Measurements from ENCODE around the gene STAT3.

The STAT3 gene

GRCh38 chr17:42341568-42341967, 46.7 kb downstream of the STAT3 start:
- TF ChIP-seq YY1 (IDR thresholded peaks at IDR 0.05; ENCODE audit: insufficient read depth, insufficient read length): no peak
- TF ChIP-seq ZNF274 (IDR thresholded peaks at IDR 0.05; ENCODE audit: low read depth, low read length): no peak
- no peak for TF ChIP-seq SUZ12 (IDR thresholded peaks at IDR 0.05; ENCODE audit: extremely low read depth, insufficient read depth, insufficient read length)
- DNase-seq (ENCODE audit: low read depth, low spot score): no peak
- no peak overlapping the region for H3K4me3 ChIP-seq (ENCODE audit: insufficient read length, low read depth)
- peaks cover 2% of the 10 kb centered on the region for H3K4me1 ChIP-seq (ENCODE audit: insufficient read depth, insufficient read length)
- no peak overlapping the region for H3K9ac ChIP-seq (ENCODE audit: insufficient read length, low read depth)
- no peaks in the 10 kb centered on the region for H3K9me3 ChIP-seq (ENCODE audit: insufficient read depth, low read length)
- no peaks in the 10 kb centered on the region for H3K27me3 ChIP-seq (ENCODE audit: insufficient read depth, insufficient read length)
- peaks cover 69% of the 10 kb centered on the region for H3K36me3 ChIP-seq (ENCODE audit: insufficient read depth, insufficient read length, low read length)

DNA sequence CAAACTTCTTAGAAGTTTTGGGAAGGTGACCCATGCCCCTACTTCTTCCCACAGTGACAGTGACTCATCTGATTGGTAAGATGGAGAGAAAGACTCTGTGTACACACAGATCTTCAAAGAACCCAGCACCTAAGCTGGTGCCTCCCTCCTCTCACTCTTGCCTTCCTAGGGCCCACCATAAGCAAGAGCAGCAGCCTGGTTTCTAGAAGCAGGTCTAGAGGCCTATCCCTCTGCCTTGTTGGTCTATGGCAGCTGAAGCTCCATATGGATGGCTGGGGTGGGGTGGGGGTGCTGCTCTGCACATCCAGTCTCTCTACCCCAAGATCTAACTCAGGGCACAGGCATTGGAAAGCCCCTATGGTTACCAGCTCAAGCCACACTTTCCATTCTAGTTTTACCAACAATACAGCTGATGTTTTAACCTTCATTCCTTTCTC, 47.5 kb downstream of the STAT3 start:
- H3K9me3 ChIP-seq (ENCODE audit: insufficient read depth, low read length): no peaks in the 10 kb centered on the region
- no peaks in the 10 kb centered on the region for H3K4me1 ChIP-seq (ENCODE audit: insufficient read depth, insufficient read length)
- no peak overlapping the region for H3K9ac ChIP-seq (ENCODE audit: insufficient read length, low read depth)
- peaks cover 69% of the 10 kb centered on the region for H3K36me3 ChIP-seq (ENCODE audit: insufficient read depth, insufficient read length, low read length)
- no peaks in the 10 kb centered on the region for H3K27me3 ChIP-seq (ENCODE audit: insufficient read depth, insufficient read length)
- TF ChIP-seq YY1 (IDR thresholded peaks at IDR 0.05; ENCODE audit: insufficient read depth, insufficient read length) (no peak), SUZ12 (IDR thresholded peaks at IDR 0.05; ENCODE audit: extremely low read depth, insufficient read depth, insufficient read length) (no peak), ZNF274 (IDR thresholded peaks at IDR 0.05; ENCODE audit: low read depth, low read length) (no peak)
- DNase-seq (ENCODE audit: low read depth, low spot score): no peak
- no peak overlapping the region for H3K4me3 ChIP-seq (ENCODE audit: insufficient read length, low read depth)

- no peak overlapping the region for H3K9ac ChIP-seq (ENCODE audit: insufficient read length, low read depth)
- TF ChIP-seq SUZ12 (IDR thresholded peaks at IDR 0.05; ENCODE audit: extremely low read depth, insufficient read depth, insufficient read length) (no peak), ZNF274 (IDR thresholded peaks at IDR 0.05; ENCODE audit: low read depth, low read length) (no peak), YY1 (IDR thresholded peaks at IDR 0.05; ENCODE audit: insufficient read depth, insufficient read length) (no peak)
- no peaks in the 10 kb centered on the region for H3K27me3 ChIP-seq (ENCODE audit: insufficient read depth, insufficient read length)
- peaks cover 74% of the 10 kb centered on the region for H3K36me3 ChIP-seq (ENCODE audit: insufficient read depth, insufficient read length, low read length)
- no peaks in the 10 kb centered on the region for H3K9me3 ChIP-seq (ENCODE audit: insufficient read depth, low read length)
- no peaks in the 10 kb centered on the region for H3K4me1 ChIP-seq (ENCODE audit: insufficient read depth, insufficient read length)
- H3K4me3 ChIP-seq (ENCODE audit: insufficient read length, low read depth): no peak overlapping the region
- DNase-seq (ENCODE audit: low read depth, low spot score): no peak
Observed at GRCh38 chr17:42339221-42339620, 49.0 kb downstream of the STAT3 start.

GRCh38 chr17:42338427-42338985, 49.7 kb downstream of the STAT3 start:
- Histone ChIP-seq H3K27me3 (ENCODE audit: insufficient read depth, insufficient read length) (no peaks in the 10 kb centered on the region), H3K36me3 (ENCODE audit: insufficient read depth, insufficient read length, low read length) (peaks cover 78% of the 10 kb centered on the region), H3K4me3 (ENCODE audit: insufficient read length, low read depth) (no peak overlapping the region), H3K9ac (ENCODE audit: insufficient read length, low read depth) (no peak overlapping the region), H3K4me1 (ENCODE audit: insufficient read depth, insufficient read length) (no peaks in the 10 kb centered on the region), H3K9me3 (ENCODE audit: insufficient read depth, low read length) (no peaks in the 10 kb centered on the region)
- DNase-seq (ENCODE audit: low read depth, low spot score): no peak
- TF ChIP-seq SUZ12 (IDR thresholded peaks at IDR 0.05; ENCODE audit: extremely low read depth, insufficient read depth, insufficient read length): no peak
- TF ChIP-seq YY1 (IDR thresholded peaks at IDR 0.05; ENCODE audit: insufficient read depth, insufficient read length): no peak

GRCh38 chr17:42337442-42337841, 50.8 kb downstream of the STAT3 start:
- Histone ChIP-seq H3K27me3 (ENCODE audit: insufficient read depth, insufficient read length) (no peaks in the 10 kb centered on the region), H3K36me3 (ENCODE audit: insufficient read depth, insufficient read length, low read length) (peaks cover 85% of the 10 kb centered on the region), H3K9ac (ENCODE audit: insufficient read length, low read depth) (no peak overlapping the region), H3K9me3 (ENCODE audit: insufficient read depth, low read length) (no peaks in the 10 kb centered on the region), H3K4me1 (ENCODE audit: insufficient read depth, insufficient read length) (no peaks in the 10 kb centered on the region), H3K4me3 (ENCODE audit: insufficient read length, low read depth) (no peak overlapping the region)
- TF ChIP-seq ZNF274 (IDR thresholded peaks at IDR 0.05; ENCODE audit: low read depth, low read length) (no peak), SUZ12 (IDR thresholded peaks at IDR 0.05; ENCODE audit: extremely low read depth, insufficient read depth, insufficient read length) (no peak), YY1 (IDR thresholded peaks at IDR 0.05; ENCODE audit: insufficient read depth, insufficient read length) (no peak)
- DNase-seq (ENCODE audit: low read depth, low spot score): no peak

GRCh38 chr17:42334677-42335076, 53.6 kb downstream of the STAT3 start:
- Histone ChIP-seq H3K9me3 (ENCODE audit: insufficient read depth, low read length) (no peaks in the 10 kb centered on the region), H3K27me3 (ENCODE audit: insufficient read depth, insufficient read length) (no peaks in the 10 kb centered on the region), H3K36me3 (ENCODE audit: insufficient read depth, insufficient read length, low read length) (peaks cover 77% of the 10 kb centered on the region), H3K4me1 (ENCODE audit: insufficient read depth, insufficient read length) (peaks cover 2% of the 10 kb centered on the region), H3K4me3 (ENCODE audit: insufficient read length, low read depth) (no peak overlapping the region), H3K9ac (ENCODE audit: insufficient read length, low read depth) (no peak overlapping the region)
- TF ChIP-seq ZNF274 (IDR thresholded peaks at IDR 0.05; ENCODE audit: low read depth, low read length) (no peak), SUZ12 (IDR thresholded peaks at IDR 0.05; ENCODE audit: extremely low read depth, insufficient read depth, insufficient read length) (no peak), YY1 (IDR thresholded peaks at IDR 0.05; ENCODE audit: insufficient read depth, insufficient read length) (no peak)
- no peak for DNase-seq (ENCODE audit: low read depth, low spot score)

GRCh38 chr17:42333053-42333452, 55.2 kb downstream of the STAT3 start:
- DNase-seq (ENCODE audit: low read depth, low spot score): no peak
- no peaks in the 10 kb centered on the region for H3K9me3 ChIP-seq (ENCODE audit: insufficient read depth, low read length)
- H3K36me3 ChIP-seq (ENCODE audit: insufficient read depth, insufficient read length, low read length): peaks cover 64% of the 10 kb centered on the region
- H3K9ac ChIP-seq (ENCODE audit: insufficient read length, low read depth): no peak overlapping the region
- H3K27me3 ChIP-seq (ENCODE audit: insufficient read depth, insufficient read length): no peaks in the 10 kb centered on the region
- H3K4me3 ChIP-seq (ENCODE audit: insufficient read length, low read depth): no peak overlapping the region
- no peak for TF ChIP-seq YY1 (IDR thresholded peaks at IDR 0.05; ENCODE audit: insufficient read depth, insufficient read length)
- TF ChIP-seq ZNF274 (IDR thresholded peaks at IDR 0.05; ENCODE audit: low read depth, low read length): no peak
- no peak for TF ChIP-seq SUZ12 (IDR thresholded peaks at IDR 0.05; ENCODE audit: extremely low read depth, insufficient read depth, insufficient read length)
- H3K4me1 ChIP-seq (ENCODE audit: insufficient read depth, insufficient read length): peaks cover 2% of the 10 kb centered on the region

Measured in NT2/D1 (cell line).